ENCODE data around the gene NEK11. TPM values are rescaled to one million over a fixed set of nuclear protein-coding genes. Genes with fewer than 3 reads are reported as not detected.

Gene NEK11
- total RNA-seq, 1 donor from 2014 or later: 13.8 TPM

DNA sequence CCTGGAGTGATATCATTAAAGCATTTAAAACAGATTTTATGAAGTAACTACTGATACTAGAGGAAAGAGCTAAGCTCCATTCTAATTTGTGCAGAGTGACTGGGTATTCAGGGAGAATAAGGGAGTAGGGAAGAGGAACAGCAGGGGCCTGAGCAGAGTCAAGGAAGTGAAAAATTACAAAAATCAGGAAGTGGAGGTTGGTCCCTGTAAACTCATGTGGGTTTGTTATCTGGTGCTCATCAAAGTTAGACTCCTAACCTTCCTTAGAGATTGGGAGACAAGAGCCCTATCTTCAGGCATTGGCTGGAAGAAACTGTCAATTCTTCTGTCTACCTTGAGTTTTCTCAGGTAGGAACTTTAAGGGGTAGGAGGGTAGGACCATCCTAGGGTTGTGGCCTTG is 82.5 kb downstream of the NEK11 start:
- TF ChIP-seq, protein P1, sequence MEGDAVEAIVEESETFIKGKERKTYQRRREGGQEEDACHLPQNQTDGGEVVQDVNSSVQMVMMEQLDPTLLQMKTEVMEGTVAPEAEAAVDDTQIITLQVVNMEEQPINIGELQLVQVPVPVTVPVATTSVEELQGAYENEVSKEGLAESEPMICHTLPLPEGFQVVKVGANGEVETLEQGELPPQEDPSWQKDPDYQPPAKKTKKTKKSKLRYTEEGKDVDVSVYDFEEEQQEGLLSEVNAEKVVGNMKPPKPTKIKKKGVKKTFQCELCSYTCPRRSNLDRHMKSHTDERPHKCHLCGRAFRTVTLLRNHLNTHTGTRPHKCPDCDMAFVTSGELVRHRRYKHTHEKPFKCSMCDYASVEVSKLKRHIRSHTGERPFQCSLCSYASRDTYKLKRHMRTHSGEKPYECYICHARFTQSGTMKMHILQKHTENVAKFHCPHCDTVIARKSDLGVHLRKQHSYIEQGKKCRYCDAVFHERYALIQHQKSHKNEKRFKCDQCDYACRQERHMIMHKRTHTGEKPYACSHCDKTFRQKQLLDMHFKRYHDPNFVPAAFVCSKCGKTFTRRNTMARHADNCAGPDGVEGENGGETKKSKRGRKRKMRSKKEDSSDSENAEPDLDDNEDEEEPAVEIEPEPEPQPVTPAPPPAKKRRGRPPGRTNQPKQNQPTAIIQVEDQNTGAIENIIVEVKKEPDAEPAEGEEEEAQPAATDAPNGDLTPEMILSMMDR (conservative IDR thresholded peaks at IDR 0.05): no peak
- Mint-ChIP-seq H3K27ac (no peak overlapping the region), H3K36me3 (peaks cover 4% of the 10 kb centered on the region), H3K9me3 (no peaks in the 10 kb centered on the region), H3K4me3 (no peak overlapping the region), H3K4me1 (ENCODE audit: unreplicated experiment) (peaks cover 9% of the 10 kb centered on the region), H3K27me3 (no peaks in the 10 kb centered on the region)
- no peak for DNase-seq (ENCODE audit: extremely low spot score, unreplicated experiment)

DNA sequence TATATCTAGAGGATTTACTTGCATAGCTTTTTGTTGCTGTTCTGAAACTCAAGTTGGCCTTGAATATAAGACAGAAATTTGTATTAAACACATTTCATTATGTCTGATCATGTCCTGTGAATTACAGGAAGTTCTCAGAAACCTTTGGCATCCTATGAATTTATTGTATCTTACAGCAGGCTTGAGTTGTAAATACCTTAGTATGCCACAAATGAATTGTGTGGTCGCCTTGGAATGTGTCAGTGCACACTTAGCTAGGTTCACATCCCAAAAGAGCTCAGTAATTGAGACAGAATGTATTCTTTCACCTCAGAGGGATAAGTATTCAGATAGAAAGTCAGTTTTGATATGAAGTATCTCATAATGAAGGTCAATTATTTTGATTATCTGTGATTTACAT is 83.4 kb downstream of the NEK11 start:
- TF ChIP-seq, protein P1 (conservative IDR thresholded peaks at IDR 0.05): no peak
- Mint-ChIP-seq H3K36me3 (peaks cover 4% of the 10 kb centered on the region), H3K27me3 (no peaks in the 10 kb centered on the region), H3K4me3 (no peak overlapping the region), H3K4me1 (ENCODE audit: unreplicated experiment) (peaks cover 9% of the 10 kb centered on the region), H3K27ac (no peak overlapping the region), H3K9me3 (no peaks in the 10 kb centered on the region)
- DNase-seq (ENCODE audit: extremely low spot score, unreplicated experiment): no peak

DNA sequence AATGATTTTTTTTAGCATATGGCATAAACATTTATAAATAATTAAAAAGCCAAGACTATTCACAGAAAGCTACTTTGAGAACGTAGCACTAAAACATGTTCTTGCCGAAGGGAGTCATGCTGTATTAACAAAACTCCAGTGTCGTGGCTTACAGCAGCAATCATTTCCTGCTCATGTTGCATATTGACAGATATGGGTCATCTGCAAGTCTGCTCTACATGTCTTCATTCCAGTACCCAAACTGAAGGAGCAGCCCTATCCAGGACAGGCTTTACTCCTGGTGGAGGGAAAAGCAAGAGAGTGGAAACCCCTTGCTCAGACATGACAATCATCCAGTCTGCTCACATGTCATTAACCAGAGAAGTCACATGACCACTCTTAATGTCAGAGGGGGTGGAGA is 87.6 kb downstream of the NEK11 start:
- peaks cover 5% of the 10 kb centered on the region for H3K9me3 Mint-ChIP-seq
- TF ChIP-seq, protein P1 (conservative IDR thresholded peaks at IDR 0.05): no peak

DNA sequence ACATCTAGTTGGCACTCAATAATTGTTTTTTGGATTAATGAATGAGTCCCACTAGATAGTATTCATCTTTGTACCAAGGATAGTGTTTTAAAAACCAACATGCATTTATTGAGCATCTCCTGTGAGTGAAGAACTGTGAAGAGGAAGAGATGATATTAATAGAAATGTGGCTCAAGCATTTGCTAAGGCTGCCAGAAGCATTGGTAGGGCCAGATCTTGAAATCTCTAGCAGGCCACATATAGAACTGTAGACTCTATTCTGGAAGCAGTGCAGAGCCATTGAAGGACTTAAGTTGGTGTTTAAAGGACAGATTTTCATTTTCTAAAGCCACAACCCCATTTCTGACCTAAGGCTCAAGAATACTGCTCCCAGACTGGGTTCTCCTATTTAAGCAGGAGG is 99.0 kb downstream of the NEK11 start:
- no peaks in the 10 kb centered on the region for H3K36me3 Mint-ChIP-seq
- DNase-seq (ENCODE audit: extremely low spot score, unreplicated experiment): no peak
- no peak overlapping the region for H3K27ac Mint-ChIP-seq
- TF ChIP-seq, protein P1 (conservative IDR thresholded peaks at IDR 0.05): no peak
- no peaks in the 10 kb centered on the region for H3K27me3 Mint-ChIP-seq
- H3K4me3 Mint-ChIP-seq: no peak overlapping the region
- H3K9me3 Mint-ChIP-seq: peaks cover 3% of the 10 kb centered on the region
- no peaks in the 10 kb centered on the region for H3K4me1 Mint-ChIP-seq (ENCODE audit: unreplicated experiment)

More for the DNA sequence above, 87.6 kb downstream of the NEK11 start:
- Mint-ChIP-seq H3K4me1 (ENCODE audit: unreplicated experiment) (no peaks in the 10 kb centered on the region), H3K4me3 (no peak overlapping the region), H3K36me3 (no peaks in the 10 kb centered on the region), H3K27ac (no peak overlapping the region), H3K27me3 (no peaks in the 10 kb centered on the region)
- no peak for DNase-seq (ENCODE audit: extremely low spot score, unreplicated experiment)

DNA sequence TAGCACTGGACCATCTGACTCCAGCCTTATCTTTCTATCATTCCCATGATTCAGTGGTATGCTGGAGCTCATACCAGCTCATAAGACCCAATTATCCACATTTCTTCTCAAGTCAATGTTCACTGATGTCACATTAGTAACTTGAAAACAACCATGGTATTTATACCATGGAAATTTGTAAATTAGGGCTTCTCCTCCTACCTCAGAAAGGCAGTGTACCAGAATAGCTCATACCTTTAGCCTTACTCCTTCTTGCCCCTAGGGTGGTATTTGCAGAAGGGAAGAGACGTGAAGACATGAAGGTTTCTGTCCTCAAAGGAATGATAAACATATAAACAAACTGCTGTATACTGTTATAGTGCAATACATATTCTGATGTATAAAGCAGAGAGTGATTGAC is 114.2 kb downstream of the NEK11 start:
- peaks cover 10% of the 10 kb centered on the region for H3K36me3 Mint-ChIP-seq
- TF ChIP-seq, protein P1 (conservative IDR thresholded peaks at IDR 0.05): no peak
- no peaks in the 10 kb centered on the region for H3K4me1 Mint-ChIP-seq (ENCODE audit: unreplicated experiment)
- H3K27me3 Mint-ChIP-seq: no peaks in the 10 kb centered on the region
- no peak for DNase-seq (ENCODE audit: extremely low spot score, unreplicated experiment)
- H3K27ac Mint-ChIP-seq: no peak overlapping the region
- no peak overlapping the region for H3K4me3 Mint-ChIP-seq
- peaks cover 7% of the 10 kb centered on the region for H3K9me3 Mint-ChIP-seq

DNA sequence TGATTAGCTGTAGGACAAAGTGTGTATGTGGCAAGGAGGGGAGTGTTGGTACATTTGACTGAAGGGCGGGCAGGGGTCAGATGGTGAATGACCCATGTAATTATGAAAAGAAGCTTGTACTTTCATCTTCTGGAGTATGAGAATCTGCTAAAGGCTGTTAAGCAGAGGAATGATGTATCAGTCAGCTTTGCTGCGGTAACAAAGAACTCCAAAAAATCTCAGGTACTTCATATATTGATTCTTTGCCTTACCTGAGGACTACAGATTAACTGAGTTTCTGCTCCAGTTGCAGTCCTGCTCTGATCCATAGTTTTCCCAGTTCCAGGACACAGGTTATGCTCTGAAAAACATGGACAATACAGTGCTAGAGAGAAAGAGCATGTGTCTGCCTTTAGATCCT is 115.1 kb downstream of the NEK11 start:
- peaks cover 7% of the 10 kb centered on the region for H3K9me3 Mint-ChIP-seq
- H3K27me3 Mint-ChIP-seq: no peaks in the 10 kb centered on the region
- no peak overlapping the region for H3K4me3 Mint-ChIP-seq
- no peak for DNase-seq (ENCODE audit: extremely low spot score, unreplicated experiment)
- peaks cover 10% of the 10 kb centered on the region for H3K36me3 Mint-ChIP-seq
- TF ChIP-seq, protein P1 (conservative IDR thresholded peaks at IDR 0.05): no peak
- no peak overlapping the region for H3K27ac Mint-ChIP-seq
- H3K4me1 Mint-ChIP-seq (ENCODE audit: unreplicated experiment): no peaks in the 10 kb centered on the region
